ENCODE results near the gene ZNF581. TPM values are rescaled to one million over a fixed set of nuclear protein-coding genes. Genes with fewer than 3 reads are reported as not detected.

The ZNF581 gene
- total and polyA plus RNA-seq, 4 donors, result 2.1 to 7.3 (median 5.2) TPM

DNA sequence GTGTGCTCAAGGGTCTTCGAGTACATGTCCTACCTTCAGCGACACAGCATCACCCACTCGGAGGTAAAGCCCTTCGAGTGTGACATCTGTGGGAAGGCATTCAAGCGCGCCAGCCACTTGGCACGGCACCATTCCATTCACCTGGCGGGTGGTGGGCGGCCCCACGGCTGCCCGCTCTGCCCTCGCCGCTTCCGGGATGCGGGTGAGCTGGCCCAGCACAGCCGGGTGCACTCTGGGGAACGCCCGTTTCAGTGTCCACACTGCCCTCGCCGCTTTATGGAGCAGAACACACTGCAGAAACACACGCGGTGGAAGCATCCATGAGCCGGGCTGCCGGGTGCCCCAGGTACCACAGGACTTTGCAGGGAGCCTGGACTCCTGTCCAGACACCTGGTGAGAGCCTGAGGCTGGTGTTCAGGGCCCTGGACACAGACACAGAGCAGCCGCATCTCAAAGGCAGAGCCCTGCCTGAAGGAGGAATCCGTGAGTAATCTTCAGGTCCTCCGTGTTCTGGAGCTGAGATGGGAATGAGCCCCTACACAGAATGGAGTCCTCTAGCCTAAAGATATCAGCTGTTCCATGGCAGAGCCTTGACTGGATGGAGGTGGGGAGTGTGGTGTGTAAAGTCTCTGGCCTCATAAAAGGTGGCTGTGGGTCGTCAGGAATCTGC lies 1.5 kb downstream of the ZNF581 start:
- H3K4me3 ChIP-seq (ENCODE audit: low read depth in 1 of 3, low read length in 3 of 3), result peak overlapping the region in 1 of 3 donors; percentile 70
- no peak overlapping the region for H3K9ac ChIP-seq (ENCODE audit: low read depth in 1 of 2, low read length in 2 of 2)
- peaks cover 0 to 9% (median under 1%) of the 10 kb centered on the region in 4 donors for H3K36me3 ChIP-seq (ENCODE audit: control insufficient read depth in 4 of 4, insufficient read depth in 3 of 4, low read depth in 1 of 4, low read length in 3 of 4)
- H3K4me1 ChIP-seq (ENCODE audit: control insufficient read depth in 4 of 4, insufficient read depth in 4 of 4, low read length in 3 of 4), result peaks cover 24 to 69% (median 58%) of the 10 kb centered on the region in 4 donors
- TF ChIP-seq YY1 (IDR thresholded peaks at IDR 0.05) (no peak), ATF3 (IDR thresholded peaks at IDR 0.05) (no peak)
- TF ChIP-seq, protein P1, sequence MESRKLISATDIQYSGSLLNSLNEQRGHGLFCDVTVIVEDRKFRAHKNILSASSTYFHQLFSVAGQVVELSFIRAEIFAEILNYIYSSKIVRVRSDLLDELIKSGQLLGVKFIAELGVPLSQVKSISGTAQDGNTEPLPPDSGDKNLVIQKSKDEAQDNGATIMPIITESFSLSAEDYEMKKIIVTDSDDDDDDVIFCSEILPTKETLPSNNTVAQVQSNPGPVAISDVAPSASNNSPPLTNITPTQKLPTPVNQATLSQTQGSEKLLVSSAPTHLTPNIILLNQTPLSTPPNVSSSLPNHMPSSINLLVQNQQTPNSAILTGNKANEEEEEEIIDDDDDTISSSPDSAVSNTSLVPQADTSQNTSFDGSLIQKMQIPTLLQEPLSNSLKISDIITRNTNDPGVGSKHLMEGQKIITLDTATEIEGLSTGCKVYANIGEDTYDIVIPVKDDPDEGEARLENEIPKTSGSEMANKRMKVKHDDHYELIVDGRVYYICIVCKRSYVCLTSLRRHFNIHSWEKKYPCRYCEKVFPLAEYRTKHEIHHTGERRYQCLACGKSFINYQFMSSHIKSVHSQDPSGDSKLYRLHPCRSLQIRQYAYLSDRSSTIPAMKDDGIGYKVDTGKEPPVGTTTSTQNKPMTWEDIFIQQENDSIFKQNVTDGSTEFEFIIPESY (IDR thresholded peaks at IDR 0.05), result no peak
- no peak for DNase-seq (ENCODE audit: low spot score)
- no peaks in the 10 kb centered on the region for H3K9me3 ChIP-seq (ENCODE audit: control insufficient read depth in 4 of 4, low read length in 3 of 4)
- no peak overlapping the region for H3K27ac ChIP-seq (ENCODE audit: low read depth in 1 of 2, low read length in 2 of 2)
- H3K27me3 ChIP-seq (ENCODE audit: control insufficient read depth in 4 of 4, insufficient read depth in 4 of 4, low read length in 3 of 4), result no peaks in the 10 kb centered on the region
- 91% methylated on average over 28 of the region's 28 CpGs for WGBS

DNA sequence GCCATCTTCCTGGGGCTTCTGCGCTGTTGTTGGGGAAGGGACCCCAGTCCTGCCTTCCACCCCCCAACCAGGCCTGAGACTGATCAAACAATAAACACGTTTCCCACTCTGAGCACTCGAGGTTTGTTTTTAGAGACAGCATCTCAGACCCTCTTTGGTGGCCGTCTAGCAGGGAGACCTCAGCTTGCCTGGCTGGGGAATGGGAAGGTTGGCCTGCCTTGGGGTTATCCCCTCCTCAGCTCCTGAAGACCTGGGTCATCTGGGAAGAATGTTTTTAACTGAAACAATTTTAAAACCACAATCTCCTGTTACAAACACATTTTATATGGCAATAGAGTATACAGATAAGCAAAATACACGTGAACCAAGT lies 2.0 kb downstream of the ZNF581 start:
- H3K9me3 ChIP-seq (ENCODE audit: control insufficient read depth in 4 of 4, low read length in 3 of 4), result no peaks in the 10 kb centered on the region
- WGBS, result 77% methylated on average over 5 of the region's 5 CpGs
- no peak overlapping the region for H3K9ac ChIP-seq (ENCODE audit: low read depth in 1 of 2, low read length in 2 of 2)
- H3K4me1 ChIP-seq (ENCODE audit: control insufficient read depth in 4 of 4, insufficient read depth in 4 of 4, low read length in 3 of 4), result peaks cover 22 to 63% (median 53%) of the 10 kb centered on the region in 4 donors
- no peak for TF ChIP-seq HNF4A (conservative IDR thresholded peaks at IDR 0.05)
- no peak for TF ChIP-seq RXRA (IDR thresholded peaks at IDR 0.05)
- TF ChIP-seq ATF3 (IDR thresholded peaks at IDR 0.05), result no peak
- TF ChIP-seq GABPA (IDR thresholded peaks at IDR 0.05 in 1 of 2, conservative IDR thresholded peaks at IDR 0.05 in 1 of 2), result no peak
- TF ChIP-seq RAD21 (IDR thresholded peaks at IDR 0.05), result no peak
- TF ChIP-seq HNF4G (IDR thresholded peaks at IDR 0.05), result no peak
- no peak for TF ChIP-seq SP1 (IDR thresholded peaks at IDR 0.05)
- TF ChIP-seq NR2F2 (IDR thresholded peaks at IDR 0.05), result no peak
- TF ChIP-seq FOXA1 (IDR thresholded peaks at IDR 0.05), result no peak
- TF ChIP-seq TAF1 (conservative IDR thresholded peaks at IDR 0.05), result no peak
- no peak for TF ChIP-seq REST (IDR thresholded peaks at IDR 0.05)
- TF ChIP-seq, protein P1 (IDR thresholded peaks at IDR 0.05), result no peak
- TF ChIP-seq EGR1 (IDR thresholded peaks at IDR 0.05; ENCODE audit: low read depth in 2 of 2), result no peak
- no peak for DNase-seq (ENCODE audit: low spot score)
- peaks cover 0 to 9% (median under 1%) of the 10 kb centered on the region in 4 donors for H3K36me3 ChIP-seq (ENCODE audit: control insufficient read depth in 4 of 4, insufficient read depth in 3 of 4, low read depth in 1 of 4, low read length in 3 of 4)
- H3K4me3 ChIP-seq (ENCODE audit: low read depth in 1 of 3, low read length in 3 of 3), result no peak overlapping the region
- H3K27ac ChIP-seq (ENCODE audit: low read depth in 1 of 2, low read length in 2 of 2), result no peak overlapping the region
- H3K27me3 ChIP-seq (ENCODE audit: control insufficient read depth in 4 of 4, insufficient read depth in 4 of 4, low read length in 3 of 4), result no peaks in the 10 kb centered on the region

Data from liver (tissue), 9 donors.